Measurements from ENCODE around the gene PLEKHG2. TPM values are rescaled to one million over a fixed set of nuclear protein-coding genes. Genes with fewer than 3 reads are reported as not detected.

The PLEKHG2 gene
- total RNA-seq, 3 donors from 2014 or later, result 6.5 to 26.7 (median 17.9) TPM

DNA sequence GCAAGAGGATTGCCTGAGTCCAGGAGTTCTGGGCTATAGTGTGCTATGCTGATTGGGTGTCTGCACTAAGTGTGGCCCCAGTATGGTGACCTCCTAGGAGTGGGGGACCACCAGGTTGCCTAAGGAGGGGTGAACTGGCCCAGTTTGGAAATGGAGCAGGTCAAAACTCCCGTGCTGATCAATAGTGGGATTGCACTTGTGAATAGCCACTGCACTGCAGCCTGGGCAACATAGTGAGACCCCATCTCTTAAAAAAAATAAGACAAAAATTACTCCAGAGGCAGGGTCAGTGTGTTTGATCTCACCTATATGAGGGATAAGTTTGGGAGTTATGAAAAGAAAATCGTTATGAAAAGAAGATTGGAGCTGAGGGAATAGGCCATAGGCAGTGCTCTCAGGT lies 43.3 kb upstream of the PLEKHG2 start:
- H3K36me3 ChIP-seq (ENCODE audit: low read depth), result peaks cover 3% of the 10 kb centered on the region
- no peak for ATAC-seq
- no peaks in the 10 kb centered on the region for H3K4me1 ChIP-seq (ENCODE audit: low read depth)

DNA sequence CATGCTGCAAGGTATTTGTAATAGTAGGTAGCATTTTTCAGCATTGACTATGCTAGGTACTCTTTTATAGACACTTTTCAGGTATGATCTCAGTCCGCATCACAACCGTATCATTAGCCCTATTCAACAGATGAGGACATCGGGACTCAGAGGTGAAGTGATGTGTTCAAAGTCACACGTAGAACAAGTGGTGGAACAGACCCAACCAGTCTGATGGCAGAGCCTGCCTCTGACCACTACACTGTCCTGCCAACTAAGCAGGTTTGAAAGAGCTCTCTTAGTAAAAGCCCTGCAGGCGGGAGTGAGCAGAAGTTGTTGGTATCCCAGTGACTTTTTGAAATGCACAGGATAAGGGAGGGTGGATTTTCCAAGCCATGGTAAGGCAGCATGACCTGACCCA lies 41.7 kb upstream of the PLEKHG2 start:
- peaks cover 3% of the 10 kb centered on the region for H3K36me3 ChIP-seq (ENCODE audit: low read depth)
- TF ChIP-seq, protein P1, sequence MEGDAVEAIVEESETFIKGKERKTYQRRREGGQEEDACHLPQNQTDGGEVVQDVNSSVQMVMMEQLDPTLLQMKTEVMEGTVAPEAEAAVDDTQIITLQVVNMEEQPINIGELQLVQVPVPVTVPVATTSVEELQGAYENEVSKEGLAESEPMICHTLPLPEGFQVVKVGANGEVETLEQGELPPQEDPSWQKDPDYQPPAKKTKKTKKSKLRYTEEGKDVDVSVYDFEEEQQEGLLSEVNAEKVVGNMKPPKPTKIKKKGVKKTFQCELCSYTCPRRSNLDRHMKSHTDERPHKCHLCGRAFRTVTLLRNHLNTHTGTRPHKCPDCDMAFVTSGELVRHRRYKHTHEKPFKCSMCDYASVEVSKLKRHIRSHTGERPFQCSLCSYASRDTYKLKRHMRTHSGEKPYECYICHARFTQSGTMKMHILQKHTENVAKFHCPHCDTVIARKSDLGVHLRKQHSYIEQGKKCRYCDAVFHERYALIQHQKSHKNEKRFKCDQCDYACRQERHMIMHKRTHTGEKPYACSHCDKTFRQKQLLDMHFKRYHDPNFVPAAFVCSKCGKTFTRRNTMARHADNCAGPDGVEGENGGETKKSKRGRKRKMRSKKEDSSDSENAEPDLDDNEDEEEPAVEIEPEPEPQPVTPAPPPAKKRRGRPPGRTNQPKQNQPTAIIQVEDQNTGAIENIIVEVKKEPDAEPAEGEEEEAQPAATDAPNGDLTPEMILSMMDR (IDR thresholded peaks at IDR 0.05), result no peak
- H3K4me3 ChIP-seq, result no peak overlapping the region
- no peaks in the 10 kb centered on the region for H3K9me3 ChIP-seq
- ATAC-seq, result no peak
- H3K4me1 ChIP-seq (ENCODE audit: low read depth), result no peaks in the 10 kb centered on the region
- DNase-seq, result no peak
- intact Hi-C loops (cut with DNase I, micrococcal nuclease), result no loop called here

More for the DNA sequence above, 43.3 kb upstream of the PLEKHG2 start:
- DNase-seq, result no peak
- intact Hi-C loops (cut with DNase I, micrococcal nuclease), result no loop called here
- Histone ChIP-seq H3K4me3 (no peak overlapping the region), H3K9me3 (no peaks in the 10 kb centered on the region)
- TF ChIP-seq, protein P1 (IDR thresholded peaks at IDR 0.05), result no peak

DNA sequence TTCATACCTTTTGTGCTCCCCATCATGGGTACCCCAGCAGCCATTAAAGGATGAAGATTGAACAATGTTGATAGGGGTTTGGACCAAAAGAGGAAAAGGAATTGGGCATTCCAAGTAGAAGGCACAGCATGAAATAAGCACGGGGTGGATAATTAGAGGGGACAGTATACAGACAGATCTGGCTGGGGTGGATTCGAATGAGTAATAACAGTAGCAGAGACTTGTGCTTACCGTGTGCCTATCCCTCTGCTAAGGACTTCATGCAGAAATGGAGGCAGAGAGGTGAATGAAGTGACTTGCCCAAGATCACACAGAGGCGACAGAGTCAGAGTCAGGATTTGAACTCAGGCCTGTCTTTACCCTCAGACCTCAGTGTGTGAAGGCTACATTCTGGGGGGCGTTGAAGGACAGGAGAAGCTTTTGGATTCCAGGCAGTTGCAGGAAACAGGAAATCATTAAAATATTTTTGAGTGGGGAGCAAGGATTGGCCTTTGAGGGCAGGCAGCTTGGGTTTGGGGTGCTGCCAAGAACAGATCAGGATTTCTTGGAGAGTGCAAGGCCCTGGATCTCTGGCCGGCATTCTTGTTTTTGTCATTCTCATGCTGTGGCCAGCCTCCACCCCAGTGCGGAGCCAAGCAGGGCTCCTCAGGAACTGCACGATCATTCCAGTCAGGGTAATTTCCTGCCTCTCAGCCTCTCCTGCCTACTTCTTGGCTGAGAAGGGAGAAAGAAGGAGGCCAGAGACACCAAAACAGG lies 40.2 kb upstream of the PLEKHG2 start:
- Histone ChIP-seq H3K4me1 (ENCODE audit: low read depth) (no peaks in the 10 kb centered on the region), H3K9me3 (no peaks in the 10 kb centered on the region), H3K36me3 (ENCODE audit: low read depth) (peaks cover 5% of the 10 kb centered on the region), H3K4me3 (no peak overlapping the region)
- peak; percentile 57 for ATAC-seq
- TF ChIP-seq, protein P1 (IDR thresholded peaks at IDR 0.05), result no peak
- peak in 2 of 3 donors; percentile 40 to 61 for DNase-seq
- intact Hi-C loops (cut with DNase I, micrococcal nuclease), result no loop called here

GRCh38 chr19:39372941-39373340 lies 39.5 kb upstream of the PLEKHG2 start:
- Histone ChIP-seq H3K4me1 (ENCODE audit: low read depth) (no peaks in the 10 kb centered on the region), H3K9me3 (no peaks in the 10 kb centered on the region), H3K4me3 (no peak overlapping the region), H3K36me3 (ENCODE audit: low read depth) (peaks cover 12% of the 10 kb centered on the region)
- DNase-seq, result no peak
- ATAC-seq, result no peak
- TF ChIP-seq, protein P1 (IDR thresholded peaks at IDR 0.05), result no peak
- intact Hi-C loops (cut with DNase I, micrococcal nuclease), result no loop called here

DNA sequence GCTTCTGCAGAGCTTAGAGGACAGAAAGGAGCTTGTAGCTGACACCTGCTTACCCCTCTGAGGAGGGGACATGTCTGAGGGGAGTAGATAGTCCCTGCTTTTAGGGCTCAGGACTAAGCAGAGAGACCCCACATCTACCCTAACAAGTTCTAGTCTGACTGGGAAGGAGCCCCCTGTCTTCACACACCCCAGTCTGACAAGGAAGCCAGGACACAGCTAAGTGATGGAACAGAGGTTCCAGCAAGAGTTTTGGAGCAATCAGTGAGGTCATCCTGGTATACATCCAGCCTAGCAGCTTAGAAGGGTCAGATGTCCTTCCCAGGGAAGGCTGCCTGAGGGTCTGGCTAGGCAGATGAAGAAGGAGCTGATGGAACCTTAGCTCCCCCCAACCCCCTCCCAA lies 36.5 kb upstream of the PLEKHG2 start:
- H3K36me3 ChIP-seq (ENCODE audit: low read depth), result peaks cover 32% of the 10 kb centered on the region
- no peak for ATAC-seq
- intact Hi-C loops (cut with DNase I, micrococcal nuclease), result no loop called here

More for the DNA sequence above, 36.5 kb upstream of the PLEKHG2 start:
- Histone ChIP-seq H3K4me1 (ENCODE audit: low read depth) (no peaks in the 10 kb centered on the region), H3K4me3 (no peak overlapping the region), H3K9me3 (no peaks in the 10 kb centered on the region)
- TF ChIP-seq, protein P1 (IDR thresholded peaks at IDR 0.05), result no peak
- no peak for DNase-seq

Data from mucosa of descending colon (tissue), 3 donors.